ENCODE measurements around the gene TRIM41.

DNA sequence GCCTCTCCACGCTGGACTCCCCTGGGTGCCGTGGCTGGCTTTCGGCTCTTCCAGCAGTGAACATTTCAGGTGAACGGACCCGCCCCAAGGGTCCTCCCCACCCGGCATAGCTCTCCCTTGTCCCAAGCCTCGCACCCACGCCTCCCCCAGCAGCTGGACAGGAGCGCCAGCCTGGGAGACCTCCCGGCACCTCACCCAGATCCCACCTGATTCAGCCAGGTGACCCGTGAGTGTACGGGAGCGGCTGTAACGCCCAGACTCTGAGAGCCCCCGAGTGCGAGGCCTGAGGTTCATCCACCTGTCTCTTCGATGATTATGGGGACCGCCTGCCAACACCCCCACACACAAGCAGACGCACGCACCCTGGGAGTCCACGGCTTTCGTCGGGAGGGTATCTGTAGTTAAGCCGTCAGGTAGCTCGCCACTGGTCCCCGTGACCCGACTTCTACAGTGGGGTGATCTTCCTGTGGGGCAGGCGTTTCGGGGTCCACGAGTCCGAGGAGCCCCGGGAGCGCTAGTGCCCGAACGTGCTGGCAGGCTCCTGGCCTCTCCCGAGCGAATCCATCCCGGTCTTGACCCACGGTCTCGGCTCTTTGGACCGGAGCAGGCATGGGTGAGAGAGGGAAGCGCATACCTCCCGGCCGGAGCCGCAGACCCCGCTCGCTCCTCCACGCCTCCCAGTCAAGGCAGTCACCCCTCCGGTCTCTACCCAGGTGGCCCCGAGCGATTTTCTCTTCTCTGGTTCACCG lies 32.9 kb upstream of the TRIM41 start:
- TF ChIP-seq POLR2A (IDR thresholded peaks at IDR 0.05), result no peak
- TF ChIP-seq, protein P1, sequence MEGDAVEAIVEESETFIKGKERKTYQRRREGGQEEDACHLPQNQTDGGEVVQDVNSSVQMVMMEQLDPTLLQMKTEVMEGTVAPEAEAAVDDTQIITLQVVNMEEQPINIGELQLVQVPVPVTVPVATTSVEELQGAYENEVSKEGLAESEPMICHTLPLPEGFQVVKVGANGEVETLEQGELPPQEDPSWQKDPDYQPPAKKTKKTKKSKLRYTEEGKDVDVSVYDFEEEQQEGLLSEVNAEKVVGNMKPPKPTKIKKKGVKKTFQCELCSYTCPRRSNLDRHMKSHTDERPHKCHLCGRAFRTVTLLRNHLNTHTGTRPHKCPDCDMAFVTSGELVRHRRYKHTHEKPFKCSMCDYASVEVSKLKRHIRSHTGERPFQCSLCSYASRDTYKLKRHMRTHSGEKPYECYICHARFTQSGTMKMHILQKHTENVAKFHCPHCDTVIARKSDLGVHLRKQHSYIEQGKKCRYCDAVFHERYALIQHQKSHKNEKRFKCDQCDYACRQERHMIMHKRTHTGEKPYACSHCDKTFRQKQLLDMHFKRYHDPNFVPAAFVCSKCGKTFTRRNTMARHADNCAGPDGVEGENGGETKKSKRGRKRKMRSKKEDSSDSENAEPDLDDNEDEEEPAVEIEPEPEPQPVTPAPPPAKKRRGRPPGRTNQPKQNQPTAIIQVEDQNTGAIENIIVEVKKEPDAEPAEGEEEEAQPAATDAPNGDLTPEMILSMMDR (IDR thresholded peaks at IDR 0.05), result no peak

Data from adrenal gland (tissue), 5 donors.